ENCODE data around the gene ST6GALNAC2. TPM values are rescaled to one million over a fixed set of nuclear protein-coding genes. Genes with fewer than 3 reads are reported as not detected.

Gene ST6GALNAC2
- total RNA-seq, 1 experiment from 2014 or later: 23.0 TPM

DNA sequence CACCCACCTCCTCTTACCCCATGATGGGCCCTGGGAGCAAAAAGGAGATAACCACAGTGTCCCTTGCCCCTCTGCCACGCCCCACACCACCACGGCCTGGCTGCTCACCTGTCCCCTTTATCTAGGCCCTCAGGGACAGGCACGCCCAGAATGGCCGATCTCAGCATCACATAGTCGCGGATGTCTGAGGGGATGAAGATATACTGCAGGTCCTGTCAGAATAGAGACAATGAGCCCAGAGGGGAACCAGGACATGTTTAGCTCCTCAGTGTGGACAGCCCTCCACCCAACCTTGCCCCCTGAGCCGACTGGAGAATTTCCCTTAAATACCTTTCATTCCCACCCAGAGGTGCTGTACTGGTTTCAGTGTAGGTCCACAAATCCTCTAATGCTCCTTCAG lies 15.2 kb downstream of the ST6GALNAC2 start:
- no peak overlapping the region for H3K4me3 ChIP-seq (ENCODE audit: low read depth in 2 of 2, low read length in 2 of 2)
- intact Hi-C loops (cut with micrococcal nuclease; ENCODE audit: unreplicated experiment): no loop called here
- no peaks in the 10 kb centered on the region for H3K9me3 ChIP-seq (ENCODE audit: control insufficient read depth, insufficient read depth, low read depth, low read length)
- no peaks in the 10 kb centered on the region; the same call in 1 of the 2 replicates for H3K36me3 ChIP-seq (ENCODE audit: control insufficient read depth, insufficient read depth, low read length)
- no TSS peak for BruUV-seq (replicated peaks)
- in situ Hi-C loops (cut with HindIII; ENCODE audit: low pct_unique_long_range_greater_than_20kb, low sequenced_read_pairs): no loop called here
- ChIA-PET POLR2A (no interaction called here), CTCF (no interaction called here)
- TF ChIP-seq SIN3A (IDR thresholded peaks at IDR 0.05; ENCODE audit: borderline replicate concordance, insufficient read depth, low read depth, low read length) (no peak), POLR2AphosphoS5 (IDR thresholded peaks at IDR 0.05; ENCODE audit: low read depth, low read length) (no peak), TCF7L2 (IDR thresholded peaks at IDR 0.05; ENCODE audit: low read depth, low read length) (no peak)
- TF ChIP-seq, protein P1, sequence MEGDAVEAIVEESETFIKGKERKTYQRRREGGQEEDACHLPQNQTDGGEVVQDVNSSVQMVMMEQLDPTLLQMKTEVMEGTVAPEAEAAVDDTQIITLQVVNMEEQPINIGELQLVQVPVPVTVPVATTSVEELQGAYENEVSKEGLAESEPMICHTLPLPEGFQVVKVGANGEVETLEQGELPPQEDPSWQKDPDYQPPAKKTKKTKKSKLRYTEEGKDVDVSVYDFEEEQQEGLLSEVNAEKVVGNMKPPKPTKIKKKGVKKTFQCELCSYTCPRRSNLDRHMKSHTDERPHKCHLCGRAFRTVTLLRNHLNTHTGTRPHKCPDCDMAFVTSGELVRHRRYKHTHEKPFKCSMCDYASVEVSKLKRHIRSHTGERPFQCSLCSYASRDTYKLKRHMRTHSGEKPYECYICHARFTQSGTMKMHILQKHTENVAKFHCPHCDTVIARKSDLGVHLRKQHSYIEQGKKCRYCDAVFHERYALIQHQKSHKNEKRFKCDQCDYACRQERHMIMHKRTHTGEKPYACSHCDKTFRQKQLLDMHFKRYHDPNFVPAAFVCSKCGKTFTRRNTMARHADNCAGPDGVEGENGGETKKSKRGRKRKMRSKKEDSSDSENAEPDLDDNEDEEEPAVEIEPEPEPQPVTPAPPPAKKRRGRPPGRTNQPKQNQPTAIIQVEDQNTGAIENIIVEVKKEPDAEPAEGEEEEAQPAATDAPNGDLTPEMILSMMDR (IDR thresholded peaks at IDR 0.05): no peak
- TF ChIP-seq, protein P2, sequence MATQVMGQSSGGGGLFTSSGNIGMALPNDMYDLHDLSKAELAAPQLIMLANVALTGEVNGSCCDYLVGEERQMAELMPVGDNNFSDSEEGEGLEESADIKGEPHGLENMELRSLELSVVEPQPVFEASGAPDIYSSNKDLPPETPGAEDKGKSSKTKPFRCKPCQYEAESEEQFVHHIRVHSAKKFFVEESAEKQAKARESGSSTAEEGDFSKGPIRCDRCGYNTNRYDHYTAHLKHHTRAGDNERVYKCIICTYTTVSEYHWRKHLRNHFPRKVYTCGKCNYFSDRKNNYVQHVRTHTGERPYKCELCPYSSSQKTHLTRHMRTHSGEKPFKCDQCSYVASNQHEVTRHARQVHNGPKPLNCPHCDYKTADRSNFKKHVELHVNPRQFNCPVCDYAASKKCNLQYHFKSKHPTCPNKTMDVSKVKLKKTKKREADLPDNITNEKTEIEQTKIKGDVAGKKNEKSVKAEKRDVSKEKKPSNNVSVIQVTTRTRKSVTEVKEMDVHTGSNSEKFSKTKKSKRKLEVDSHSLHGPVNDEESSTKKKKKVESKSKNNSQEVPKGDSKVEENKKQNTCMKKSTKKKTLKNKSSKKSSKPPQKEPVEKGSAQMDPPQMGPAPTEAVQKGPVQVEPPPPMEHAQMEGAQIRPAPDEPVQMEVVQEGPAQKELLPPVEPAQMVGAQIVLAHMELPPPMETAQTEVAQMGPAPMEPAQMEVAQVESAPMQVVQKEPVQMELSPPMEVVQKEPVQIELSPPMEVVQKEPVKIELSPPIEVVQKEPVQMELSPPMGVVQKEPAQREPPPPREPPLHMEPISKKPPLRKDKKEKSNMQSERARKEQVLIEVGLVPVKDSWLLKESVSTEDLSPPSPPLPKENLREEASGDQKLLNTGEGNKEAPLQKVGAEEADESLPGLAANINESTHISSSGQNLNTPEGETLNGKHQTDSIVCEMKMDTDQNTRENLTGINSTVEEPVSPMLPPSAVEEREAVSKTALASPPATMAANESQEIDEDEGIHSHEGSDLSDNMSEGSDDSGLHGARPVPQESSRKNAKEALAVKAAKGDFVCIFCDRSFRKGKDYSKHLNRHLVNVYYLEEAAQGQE (IDR thresholded peaks at IDR 0.05; ENCODE audit: insufficient read depth in 1 of 2, low read depth in 2 of 2, low read length in 1 of 2): no peak
- DNase-seq (ENCODE audit: low read depth, low spot score) (no peak), ATAC-seq (no peak)
- H3K27ac ChIP-seq (ENCODE audit: low read length): peak overlapping the region; percentile 85
- no peaks in the 10 kb centered on the region for H3K27me3 ChIP-seq (ENCODE audit: control insufficient read depth, insufficient read depth, low read length)
- peaks cover 48% of the 10 kb centered on the region for H3K4me1 ChIP-seq (ENCODE audit: control insufficient read depth, insufficient read depth, low read length)

DNA sequence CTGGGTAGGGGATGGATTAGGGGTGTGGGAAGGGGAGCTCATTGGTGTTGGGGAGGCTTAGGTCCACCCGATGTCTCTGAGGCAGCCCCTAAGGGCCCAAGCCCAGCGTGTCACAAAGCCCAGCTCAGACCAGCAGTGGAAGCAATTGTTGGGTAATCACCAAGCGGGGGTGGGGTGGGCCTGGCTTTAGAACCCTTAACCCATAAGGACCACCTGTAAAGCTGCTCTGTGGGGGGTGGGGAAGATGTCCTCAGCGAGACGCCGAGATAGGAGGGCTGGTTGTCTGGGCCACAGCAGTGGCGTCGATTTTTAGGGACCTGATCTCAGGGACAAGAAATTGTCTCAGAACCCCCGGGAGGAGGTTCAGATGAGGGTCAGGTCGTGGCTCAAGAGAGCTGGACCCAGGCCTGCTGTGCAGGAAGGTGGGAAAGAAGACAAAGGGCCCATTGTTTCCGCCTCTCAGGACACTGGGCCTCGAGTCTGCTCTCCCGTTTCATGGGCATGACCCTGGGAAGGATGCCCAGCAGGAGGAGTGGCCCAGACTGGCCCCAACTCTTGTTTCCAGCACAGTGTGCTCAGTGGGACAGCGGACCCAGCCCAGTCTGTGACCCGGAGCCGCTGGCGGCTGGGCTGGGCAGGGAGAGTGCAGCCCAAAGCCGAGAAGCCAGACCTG lies 15.9 kb downstream of the ST6GALNAC2 start:
- ChIA-PET POLR2A (interaction anchor here (0.6 kb wide), 2 partner anchors 13 to 416 kb away, joined by 5 to 6 read pairs; no protein-coding TSS in a partner anchor), CTCF (interaction anchor here (0.6 kb wide), 1 partner anchor 15 kb away, joined by 4 read pairs; no protein-coding TSS in a partner anchor)
- peaks cover 54% of the 10 kb centered on the region for H3K4me1 ChIP-seq (ENCODE audit: control insufficient read depth, insufficient read depth, low read length)

More for the DNA sequence above, 15.9 kb downstream of the ST6GALNAC2 start:
- H3K9me3 ChIP-seq (ENCODE audit: control insufficient read depth, insufficient read depth, low read depth, low read length): no peaks in the 10 kb centered on the region
- H3K4me3 ChIP-seq (ENCODE audit: low read depth in 2 of 2, low read length in 2 of 2): no peak overlapping the region
- TF ChIP-seq TCF7L2 (IDR thresholded peaks at IDR 0.05; ENCODE audit: low read depth, low read length): peak; percentile 78
- TF ChIP-seq, protein P2 (IDR thresholded peaks at IDR 0.05; ENCODE audit: insufficient read depth in 1 of 2, low read depth in 2 of 2, low read length in 1 of 2): no peak
- TF ChIP-seq, protein P1 (IDR thresholded peaks at IDR 0.05): no peak
- no peak for TF ChIP-seq SIN3A (IDR thresholded peaks at IDR 0.05; ENCODE audit: borderline replicate concordance, insufficient read depth, low read depth, low read length)
- TF ChIP-seq POLR2AphosphoS5 (IDR thresholded peaks at IDR 0.05; ENCODE audit: low read depth, low read length): peak; percentile 28; the same call in 1 of the 2 replicates
- no TSS peak for BruUV-seq (replicated peaks)
- DNase-seq (ENCODE audit: low read depth, low spot score) (no peak), ATAC-seq (peak; percentile 77)
- H3K36me3 ChIP-seq (ENCODE audit: control insufficient read depth, insufficient read depth, low read length): no peaks in the 10 kb centered on the region; the same call in 1 of the 2 replicates
- peak overlapping the region; percentile 85 for H3K27ac ChIP-seq (ENCODE audit: low read length)
- no peaks in the 10 kb centered on the region for H3K27me3 ChIP-seq (ENCODE audit: control insufficient read depth, insufficient read depth, low read length)
- in situ Hi-C loops (cut with HindIII; ENCODE audit: low pct_unique_long_range_greater_than_20kb, low sequenced_read_pairs) (no loop called here), intact Hi-C loops (cut with micrococcal nuclease; ENCODE audit: unreplicated experiment) (loop anchor here (10.0 kb wide), 1 partner anchor 55 kb away; no protein-coding TSS in a partner anchor)

Measured in Panc1 (cell line).